ENCODE measurements around the gene NPC1.

NPC1 gene

GRCh38 chr18:23539911-23540525 is 46.3 kb downstream of the NPC1 start:
- no peak for DNase-seq
- Histone ChIP-seq H3K27me3 (replicated peaks; ENCODE audit: control insufficient read depth, insufficient read depth, low read length, poor library complexity, severe bottlenecking) (no peaks in the 10 kb centered on the region), H3K4me1 (ENCODE audit: control insufficient read depth, insufficient read depth, low read length, poor library complexity, severe bottlenecking) (peaks cover 19% of the 10 kb centered on the region), H3K27ac (ENCODE audit: insufficient read depth, low read length, poor library complexity, severe bottlenecking) (peak overlapping the region; percentile 9), H3K4me3 (ENCODE audit: insufficient read depth, low read depth, low read length, poor library complexity, severe bottlenecking) (no peak overlapping the region), H3K36me3 (ENCODE audit: control insufficient read depth, insufficient read depth, low read length) (peaks cover 66% of the 10 kb centered on the region), H3K9me3 (ENCODE audit: control insufficient read depth, low read length) (no peaks in the 10 kb centered on the region)

- peaks cover 71% of the 10 kb centered on the region for H3K36me3 ChIP-seq (ENCODE audit: control insufficient read depth, insufficient read depth, low read length)
- H3K9me3 ChIP-seq (ENCODE audit: control insufficient read depth, low read length), result no peaks in the 10 kb centered on the region
- no peak for DNase-seq
- peaks cover 19% of the 10 kb centered on the region for H3K4me1 ChIP-seq (ENCODE audit: control insufficient read depth, insufficient read depth, low read length, poor library complexity, severe bottlenecking)
- H3K27me3 ChIP-seq (replicated peaks; ENCODE audit: control insufficient read depth, insufficient read depth, low read length, poor library complexity, severe bottlenecking), result no peaks in the 10 kb centered on the region
- no peak overlapping the region for H3K27ac ChIP-seq (ENCODE audit: insufficient read depth, low read length, poor library complexity, severe bottlenecking)
- no peak overlapping the region for H3K4me3 ChIP-seq (ENCODE audit: insufficient read depth, low read depth, low read length, poor library complexity, severe bottlenecking)
Observed at GRCh38 chr18:23539296-23539695, 47.0 kb downstream of the NPC1 start.

GRCh38 chr18:23538870-23539269 is 47.4 kb downstream of the NPC1 start:
- H3K4me3 ChIP-seq (ENCODE audit: insufficient read depth, low read depth, low read length, poor library complexity, severe bottlenecking), result no peak overlapping the region
- DNase-seq, result no peak

GRCh38 chr18:23538001-23538400 is 48.3 kb downstream of the NPC1 start:
- DNase-seq, result no peak
- no peak overlapping the region for H3K4me3 ChIP-seq (ENCODE audit: insufficient read depth, low read depth, low read length, poor library complexity, severe bottlenecking)
- H3K27me3 ChIP-seq (replicated peaks; ENCODE audit: control insufficient read depth, insufficient read depth, low read length, poor library complexity, severe bottlenecking), result no peaks in the 10 kb centered on the region
- no peaks in the 10 kb centered on the region for H3K9me3 ChIP-seq (ENCODE audit: control insufficient read depth, low read length)
- no peak overlapping the region for H3K27ac ChIP-seq (ENCODE audit: insufficient read depth, low read length, poor library complexity, severe bottlenecking)
- peaks cover 71% of the 10 kb centered on the region for H3K36me3 ChIP-seq (ENCODE audit: control insufficient read depth, insufficient read depth, low read length)
- peaks cover 19% of the 10 kb centered on the region for H3K4me1 ChIP-seq (ENCODE audit: control insufficient read depth, insufficient read depth, low read length, poor library complexity, severe bottlenecking)

More at GRCh38 chr18:23538870-23539269, 47.4 kb downstream of the NPC1 start:
- H3K27ac ChIP-seq (ENCODE audit: insufficient read depth, low read length, poor library complexity, severe bottlenecking), result no peak overlapping the region
- H3K9me3 ChIP-seq (ENCODE audit: control insufficient read depth, low read length), result no peaks in the 10 kb centered on the region
- H3K36me3 ChIP-seq (ENCODE audit: control insufficient read depth, insufficient read depth, low read length), result peaks cover 71% of the 10 kb centered on the region
- H3K27me3 ChIP-seq (replicated peaks; ENCODE audit: control insufficient read depth, insufficient read depth, low read length, poor library complexity, severe bottlenecking), result no peaks in the 10 kb centered on the region
- peaks cover 19% of the 10 kb centered on the region for H3K4me1 ChIP-seq (ENCODE audit: control insufficient read depth, insufficient read depth, low read length, poor library complexity, severe bottlenecking)

- Histone ChIP-seq H3K27ac (ENCODE audit: insufficient read depth, low read length, poor library complexity, severe bottlenecking) (no peak overlapping the region), H3K4me3 (ENCODE audit: insufficient read depth, low read depth, low read length, poor library complexity, severe bottlenecking) (no peak overlapping the region), H3K36me3 (ENCODE audit: control insufficient read depth, insufficient read depth, low read length) (peaks cover 73% of the 10 kb centered on the region), H3K27me3 (replicated peaks; ENCODE audit: control insufficient read depth, insufficient read depth, low read length, poor library complexity, severe bottlenecking) (no peaks in the 10 kb centered on the region), H3K9me3 (ENCODE audit: control insufficient read depth, low read length) (no peaks in the 10 kb centered on the region), H3K4me1 (ENCODE audit: control insufficient read depth, insufficient read depth, low read length, poor library complexity, severe bottlenecking) (peaks cover 19% of the 10 kb centered on the region)
- no peak for DNase-seq
Observed at GRCh38 chr18:23537274-23537673, 49.0 kb downstream of the NPC1 start.

- H3K36me3 ChIP-seq (ENCODE audit: control insufficient read depth, insufficient read depth, low read length), result peaks cover 83% of the 10 kb centered on the region
- peaks cover 13% of the 10 kb centered on the region for H3K4me1 ChIP-seq (ENCODE audit: control insufficient read depth, insufficient read depth, low read length, poor library complexity, severe bottlenecking)
- DNase-seq, result no peak
- no peak overlapping the region for H3K4me3 ChIP-seq (ENCODE audit: insufficient read depth, low read depth, low read length, poor library complexity, severe bottlenecking)
- no peaks in the 10 kb centered on the region for H3K27me3 ChIP-seq (replicated peaks; ENCODE audit: control insufficient read depth, insufficient read depth, low read length, poor library complexity, severe bottlenecking)
- H3K9me3 ChIP-seq (ENCODE audit: control insufficient read depth, low read length), result no peaks in the 10 kb centered on the region
- no peak overlapping the region for H3K27ac ChIP-seq (ENCODE audit: insufficient read depth, low read length, poor library complexity, severe bottlenecking)
Observed at GRCh38 chr18:23536204-23536603, 50.1 kb downstream of the NPC1 start.

- no peaks in the 10 kb centered on the region for H3K9me3 ChIP-seq (ENCODE audit: control insufficient read depth, low read length)
Observed at GRCh38 chr18:23534276-23534675, 52.0 kb downstream of the NPC1 start.

GRCh38 chr18:23532848-23533247 is 53.5 kb downstream of the NPC1 start:
- Histone ChIP-seq H3K27me3 (replicated peaks; ENCODE audit: control insufficient read depth, insufficient read depth, low read length, poor library complexity, severe bottlenecking) (no peaks in the 10 kb centered on the region), H3K9me3 (ENCODE audit: control insufficient read depth, low read length) (no peaks in the 10 kb centered on the region), H3K4me1 (ENCODE audit: control insufficient read depth, insufficient read depth, low read length, poor library complexity, severe bottlenecking) (no peaks in the 10 kb centered on the region), H3K4me3 (ENCODE audit: insufficient read depth, low read depth, low read length, poor library complexity, severe bottlenecking) (no peak overlapping the region), H3K27ac (ENCODE audit: insufficient read depth, low read length, poor library complexity, severe bottlenecking) (no peak overlapping the region), H3K36me3 (ENCODE audit: control insufficient read depth, insufficient read depth, low read length) (peaks cover 96% of the 10 kb centered on the region)
- DNase-seq, result no peak

More at GRCh38 chr18:23534276-23534675, 52.0 kb downstream of the NPC1 start:
- no peak overlapping the region for H3K27ac ChIP-seq (ENCODE audit: insufficient read depth, low read length, poor library complexity, severe bottlenecking)
- no peaks in the 10 kb centered on the region for H3K27me3 ChIP-seq (replicated peaks; ENCODE audit: control insufficient read depth, insufficient read depth, low read length, poor library complexity, severe bottlenecking)
- no peak overlapping the region for H3K4me3 ChIP-seq (ENCODE audit: insufficient read depth, low read depth, low read length, poor library complexity, severe bottlenecking)
- DNase-seq, result no peak
- H3K4me1 ChIP-seq (ENCODE audit: control insufficient read depth, insufficient read depth, low read length, poor library complexity, severe bottlenecking), result no peaks in the 10 kb centered on the region
- H3K36me3 ChIP-seq (ENCODE audit: control insufficient read depth, insufficient read depth, low read length), result peaks cover 95% of the 10 kb centered on the region

GRCh38 chr18:23531912-23532311 is 54.4 kb downstream of the NPC1 start:
- H3K27ac ChIP-seq (ENCODE audit: insufficient read depth, low read length, poor library complexity, severe bottlenecking), result no peak overlapping the region
- H3K27me3 ChIP-seq (replicated peaks; ENCODE audit: control insufficient read depth, insufficient read depth, low read length, poor library complexity, severe bottlenecking), result no peaks in the 10 kb centered on the region
- no peaks in the 10 kb centered on the region for H3K4me1 ChIP-seq (ENCODE audit: control insufficient read depth, insufficient read depth, low read length, poor library complexity, severe bottlenecking)
- H3K36me3 ChIP-seq (ENCODE audit: control insufficient read depth, insufficient read depth, low read length), result peaks cover 97% of the 10 kb centered on the region
- H3K4me3 ChIP-seq (ENCODE audit: insufficient read depth, low read depth, low read length, poor library complexity, severe bottlenecking), result no peak overlapping the region
- no peak for DNase-seq
- no peaks in the 10 kb centered on the region for H3K9me3 ChIP-seq (ENCODE audit: control insufficient read depth, low read length)

- Histone ChIP-seq H3K4me3 (ENCODE audit: insufficient read depth, low read depth, low read length, poor library complexity, severe bottlenecking) (no peak overlapping the region), H3K36me3 (ENCODE audit: control insufficient read depth, insufficient read depth, low read length) (peaks cover 93% of the 10 kb centered on the region), H3K27ac (ENCODE audit: insufficient read depth, low read length, poor library complexity, severe bottlenecking) (no peak overlapping the region), H3K4me1 (ENCODE audit: control insufficient read depth, insufficient read depth, low read length, poor library complexity, severe bottlenecking) (no peaks in the 10 kb centered on the region), H3K9me3 (ENCODE audit: control insufficient read depth, low read length) (no peaks in the 10 kb centered on the region), H3K27me3 (replicated peaks; ENCODE audit: control insufficient read depth, insufficient read depth, low read length, poor library complexity, severe bottlenecking) (no peaks in the 10 kb centered on the region)
- no peak for DNase-seq
Observed at GRCh38 chr18:23530195-23530594, 56.1 kb downstream of the NPC1 start.
